Stimulated activated CD8-positive, alpha-beta memory T cell treated with anti-CD3 and anti-CD28 coated beads, Interleukin-12 subunit alpha, Interleukin-12 subunit beta, amount 100 ng/mL, for 4 hours (primary cell): ENCODE data around the gene RASIP1.
A peak's percentile ranks its signal among the peaks of the same experiment; 100 is the strongest.
"Not testable (repeated sequence)": the region's sequence is repeated elsewhere in the genome, so short reads cannot be mapped to it uniquely, and the experiment has no call there.

Experiments used
- DNase-seq: peaks from one replicate; pipeline ENCODE4 v3.0.0-alpha.2; 2020; ENCODE audit warnings: low read depth

RASIP1 gene

GRCh38 chr19:48705431-48705830 lies 35.0 kb downstream of the RASIP1 start:
- no peak for DNase-seq

- DNase-seq = no peak
Measured at GRCh38 chr19:48703316-48703715, 37.1 kb downstream of the RASIP1 start.

GRCh38 chr19:48702701-48703100 lies 37.7 kb downstream of the RASIP1 start:
- DNase-seq = no peak

- DNase-seq = no peak
Measured at GRCh38 chr19:48698046-48698445, 42.4 kb downstream of the RASIP1 start.

GRCh38 chr19:48696353-48697010 lies 43.9 kb downstream of the RASIP1 start:
- no peak for DNase-seq

GRCh38 chr19:48695743-48696352 lies 44.6 kb downstream of the RASIP1 start, which contains the start of gene FUT2:
TSS of gene FUT2 (plus strand) at chr19:48695971. CDS start at chr19:48702957, 6,986 bp downstream.
- no peak for DNase-seq

GRCh38 chr19:48693629-48694028 lies 46.8 kb downstream of the RASIP1 start:
- DNase-seq = not testable (repeated sequence)

- DNase-seq = no peak
Measured at GRCh38 chr19:48689449-48689848, 51.0 kb downstream of the RASIP1 start.

- DNase-seq = no peak
Measured at GRCh38 chr19:48687776-48688175, 52.6 kb downstream of the RASIP1 start.

- DNase-seq = not testable (repeated sequence)
Measured at GRCh38 chr19:48686637-48687036, 53.8 kb downstream of the RASIP1 start.

- no peak for DNase-seq
Measured at GRCh38 chr19:48686088-48686487, 54.3 kb downstream of the RASIP1 start.

GRCh38 chr19:48685583-48685982 lies 54.8 kb downstream of the RASIP1 start:
- DNase-seq = no peak

- no peak for DNase-seq
Measured at GRCh38 chr19:48683349-48683748, 57.1 kb downstream of the RASIP1 start.

GRCh38 chr19:48681127-48681470 lies 59.3 kb downstream of the RASIP1 start:
- no peak for DNase-seq

GRCh38 chr19:48680436-48681126 lies 59.8 kb downstream of the RASIP1 start:
- no peak for DNase-seq

- not testable (repeated sequence) for DNase-seq
Measured at GRCh38 chr19:48680006-48680405, 60.4 kb downstream of the RASIP1 start.

- no peak for DNase-seq
Measured at GRCh38 chr19:48678201-48678600, 62.2 kb downstream of the RASIP1 start.

GRCh38 chr19:48676887-48677286 lies 63.5 kb downstream of the RASIP1 start:
- DNase-seq = no peak

GRCh38 chr19:48676487-48676886 lies 63.9 kb downstream of the RASIP1 start:
- DNase-seq = no peak

- peak; percentile 20 for DNase-seq
Measured at GRCh38 chr19:48674921-48675824, 65.2 kb downstream of the RASIP1 start.

- DNase-seq = no peak
Measured at GRCh38 chr19:48674216-48674809, 66.1 kb downstream of the RASIP1 start.
